HG02763 (cell line): ENCODE data around the gene GAN.

ENCODE experiments used
- ATAC-seq: cut with Tn5 transposase; IDR thresholded peaks from one replicate; pipeline ENCODE4 v1.9.1; 2021; ENCODE audit warnings: mild to moderate bottlenecking, moderate library complexity; ENCODE audit not compliant: unreplicated experiment

The GAN gene

GRCh38 chr16:81349608-81350305 lies 35.0 kb downstream of the GAN start:
- no peak for ATAC-seq

GRCh38 chr16:81350306-81350615 lies 35.5 kb downstream of the GAN start:
- no peak for ATAC-seq

GRCh38 chr16:81353895-81354294 lies 39.1 kb downstream of the GAN start:
- no peak for ATAC-seq

GRCh38 chr16:81357711-81358260 lies 43.0 kb downstream of the GAN start:
- no peak for ATAC-seq

GRCh38 chr16:81358860-81359259 lies 44.1 kb downstream of the GAN start:
- ATAC-seq: no peak

- no peak for ATAC-seq
Measured at GRCh38 chr16:81360135-81360534, 45.4 kb downstream of the GAN start.

- ATAC-seq: no peak
Measured at GRCh38 chr16:81365731-81366130, 51.0 kb downstream of the GAN start.

GRCh38 chr16:81366316-81366932 lies 51.7 kb downstream of the GAN start:
- no peak for ATAC-seq

GRCh38 chr16:81367821-81368220 lies 53.1 kb downstream of the GAN start:
- no peak for ATAC-seq

- no peak for ATAC-seq
Measured at GRCh38 chr16:81369888-81370504, 55.2 kb downstream of the GAN start.

GRCh38 chr16:81371106-81371505 lies 56.3 kb downstream of the GAN start:
- no peak for ATAC-seq

GRCh38 chr16:81374550-81374949 lies 59.8 kb downstream of the GAN start:
- ATAC-seq: no peak

GRCh38 chr16:81376880-81377279 lies 62.1 kb downstream of the GAN start:
- no peak for ATAC-seq

GRCh38 chr16:81378049-81378448 lies 63.3 kb downstream of the GAN start:
- ATAC-seq: no peak

- ATAC-seq: no peak
Measured at GRCh38 chr16:81380932-81381331, 66.2 kb downstream of the GAN start.

GRCh38 chr16:81384006-81384405 lies 69.2 kb downstream of the GAN start:
- ATAC-seq: no peak

GRCh38 chr16:81385031-81385756 lies 70.4 kb downstream of the GAN start:
- ATAC-seq: no peak

- ATAC-seq: no peak
Measured at GRCh38 chr16:81388357-81388756, 73.6 kb downstream of the GAN start.

- ATAC-seq: no peak
Measured at GRCh38 chr16:81390840-81391239, 76.1 kb downstream of the GAN start.

- no peak for ATAC-seq
Measured at GRCh38 chr16:81392011-81392410, 77.2 kb downstream of the GAN start.

- no peak for ATAC-seq
Measured at GRCh38 chr16:81394416-81394815, 79.7 kb downstream of the GAN start.
